Sigmoid colon (tissue), 7 donors: ENCODE measurements around the gene REST. TPM values are rescaled to one million over a fixed set of nuclear protein-coding genes. Genes with fewer than 3 reads are reported as not detected.

Experiments
- DNase-seq: peaks from one replicate; pipeline ENCODE4 v3.0.0-alpha.2; 2019
- H3K27ac ChIP-seq, 4 donors: fragments of 200-600 bp; sonication (generic); one replicate each; pipeline ENCODE4 v1.5.1; 2016 to 2019; ENCODE audit warnings: mild to moderate bottlenecking in 1 of 4
- H3K27me3 ChIP-seq, 3 donors: fragments of 200-600 bp; sonication (generic); one replicate each; pipeline ENCODE4 v1.5.1; 2019; ENCODE audit warnings: mild to moderate bottlenecking in 1 of 3
- H3K36me3 ChIP-seq, 4 donors: fragments of 200-600 bp; sonication (generic); one replicate each; pipeline ENCODE4 v1.5.1; 2016 to 2019
- H3K4me1 ChIP-seq, 4 donors: fragments of 200-600 bp; sonication (generic); one replicate each; pipeline ENCODE4 v1.5.1; 2017 to 2019
- H3K4me3 ChIP-seq, 4 donors: fragments of 200-600 bp; sonication (generic); one replicate each; pipeline ENCODE4 v1.5.1; 2017 to 2019; ENCODE audit warnings: mild to moderate bottlenecking in 2 of 4, moderate library complexity in 1 of 4
- H3K9me3 ChIP-seq, 4 donors: fragments of 200-600 bp in 3 of 4; sonication (generic) in 3 of 4; one replicate each; pipeline versions ENCODE4 v1.5.1 to v1.6.1; 2013 to 2019
- EP300 ChIP-seq, 4 donors: sonication (generic); formaldehyde crosslinking; IDR thresholded peaks; one replicate each; pipeline ENCODE4 v1.6.1; 2017; ENCODE audit warnings: antibody characterized with exemption in 4 of 4
- POLR2A ChIP-seq, 2 donors: fragments of 450-650 bp; IDR thresholded peaks; one replicate each; pipeline ENCODE4 v1.6.1; 2016; ENCODE audit warnings: antibody characterized with exemption in 2 of 2, mild to moderate bottlenecking in 2 of 2, moderate library complexity in 2 of 2
- POLR2AphosphoS5 ChIP-seq, 4 donors: sonication (generic); formaldehyde crosslinking; IDR thresholded peaks; one replicate each; pipeline ENCODE4 v1.6.1; 2017; ENCODE audit warnings: antibody characterized with exemption in 4 of 4
- WGBS, 2 donors: extraction: QIAGEN DNeasy Blood & Tissue Kit; methylation state at CpG; one replicate each; pipeline ENCODE4 v1.1.7; 2013; 5-methylcytosine and 5-hydroxymethylcytosine counted together
- intact Hi-C: fragments of 100-400 bp; cut with DNase I; formaldehyde crosslinking; loops from one replicate; pipeline ENCODE4 v1.15.1; 2023
- polyA plus RNA-seq, 3 donors: library from polyadenylated mRNA; stranded (reverse); fragments of 200-250 nt; gene quantifications; one replicate each; pipeline ENCODE4 v1.2.3, GENCODE V29; 2013
- total RNA-seq, 4 donors: library from RNA; depleted of rRNA; stranded (reverse); fragments of >200 nt; gene quantifications; one replicate each; pipeline ENCODE4 v1.1.0, GENCODE V29; 2016
- TF ChIP-seq, protein P1 (sequence below), 4 experiments: fragments of 450-650 bp in 3 of 4; fragments of 200-600 bp in 1 of 4; IDR thresholded peaks; one replicate each; pipeline ENCODE4 v1.5.1; 2016 to 2019; ENCODE audit warnings: antibody characterized with exemption in 4 of 4, mild to moderate bottlenecking in 3 of 4, moderate library complexity in 2 of 4
- donor health status: healthy with polysubstance abuse.
- donor health status: Bipolar disorder and iron deficiency.
- donor health status: healthy.

REST gene
- 10 to 100 TPM; 23.7 to 32.8 (median 26.3) TPM for total RNA-seq
- 1 to 10 TPM; 4.8 to 7.3 (median 5.8) TPM for polyA plus RNA-seq

DNA sequence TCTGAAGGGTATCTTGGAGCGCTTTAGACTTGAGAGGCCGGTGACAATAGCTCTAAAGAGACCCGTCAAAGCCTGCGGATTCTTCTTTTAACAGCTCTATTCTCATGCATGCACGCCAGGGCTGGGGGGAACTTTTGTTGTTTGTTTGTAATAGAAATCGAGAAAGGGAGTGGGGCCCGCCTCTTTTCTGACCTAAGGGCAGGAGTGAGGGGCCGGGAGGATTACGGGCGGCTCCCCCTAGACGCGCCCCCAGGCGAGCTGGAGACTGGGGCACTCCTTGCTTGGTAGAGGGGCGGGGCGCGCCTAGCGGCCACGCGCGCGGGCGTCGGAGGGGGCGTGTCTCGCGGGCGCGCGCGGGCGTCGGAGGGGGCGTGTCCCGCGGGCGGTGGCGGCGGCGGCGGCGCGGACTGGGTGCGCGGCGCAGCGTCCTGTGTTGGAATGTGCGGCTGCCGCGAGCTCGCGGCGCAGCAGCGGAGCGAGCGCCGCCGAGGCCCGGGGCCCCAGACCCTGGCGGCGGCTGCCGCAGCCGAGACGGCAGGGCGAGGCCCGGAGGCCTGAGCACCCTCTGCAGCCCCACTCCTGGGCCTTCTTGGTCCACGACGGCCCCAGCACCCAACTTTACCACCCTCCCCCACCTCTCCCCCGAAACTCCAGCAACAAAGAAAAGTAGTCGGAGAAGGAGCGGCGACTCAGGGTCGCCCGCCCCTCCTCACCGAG is at the start of gene REST:
REST (plus strand) TSS at position 412 of the 717 bp plus-strand sequence. CDS start 2,739 bp downstream, outside the sequence.
- intact Hi-C loops = loop anchor here (1.0 to 5.0 kb wide), 5 partner anchors 50 to 1560 kb away; partner anchors contain the start of genes CEP135, NOA1 and SRD5A3
- 0% methylated on average over 74 of the region's 74 CpGs for WGBS, 2 donors
- TF ChIP-seq POLR2AphosphoS5 (IDR thresholded peaks at IDR 0.05) (peak in 1 of 4 donors; percentile 32), EP300 (IDR thresholded peaks at IDR 0.05) (no peak)

DNA sequence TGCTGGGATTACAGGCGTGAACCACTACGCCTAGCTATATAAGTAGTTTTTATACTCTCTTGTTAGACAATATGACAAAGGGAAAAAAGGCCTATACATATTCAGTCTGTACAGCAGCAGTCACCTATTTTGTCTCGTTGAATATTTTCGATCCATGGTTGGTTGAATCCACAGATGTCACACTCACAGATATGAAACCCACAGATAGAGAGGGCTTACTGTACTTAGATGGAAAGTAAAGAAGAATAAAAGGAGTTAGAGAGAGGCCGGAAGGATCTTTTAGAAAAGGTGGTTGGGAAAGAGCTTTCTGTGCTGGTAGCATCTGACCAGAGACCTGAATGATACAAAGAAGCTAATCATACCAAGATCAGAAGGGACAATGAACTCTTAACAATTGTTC is 47.9 kb upstream of the REST start:
- Histone ChIP-seq H3K4me1 (no peaks in the 10 kb centered on the region), H3K36me3 (no peaks in the 10 kb centered on the region), H3K27me3 (no peaks in the 10 kb centered on the region), H3K9me3 (no peaks in the 10 kb centered on the region), H3K27ac (no peak overlapping the region), H3K4me3 (no peak overlapping the region)
- intact Hi-C loops = no loop called here
- no peak for TF ChIP-seq POLR2A (IDR thresholded peaks at IDR 0.05)
- 70 to 94% methylated on average over 5 of the region's 5 CpGs for WGBS, 2 donors
- no peak for DNase-seq

More for the DNA sequence above, at the start of gene REST:
- no peaks in the 10 kb centered on the region for H3K9me3 ChIP-seq
- peak within 1 kb of the TSS; percentile 89 to 97 (median 95) for H3K27ac ChIP-seq
- peak; percentile 87 for DNase-seq
- peak within 1 kb of the TSS; percentile 75 to 98 (median 94) for H3K4me3 ChIP-seq
- H3K4me1 ChIP-seq = peaks cover 0 to 30% (median 27%) of the 10 kb centered on the region in 4 donors
- H3K36me3 ChIP-seq = no peaks in the 10 kb centered on the region
- H3K27me3 ChIP-seq = no peaks in the 10 kb centered on the region

DNA sequence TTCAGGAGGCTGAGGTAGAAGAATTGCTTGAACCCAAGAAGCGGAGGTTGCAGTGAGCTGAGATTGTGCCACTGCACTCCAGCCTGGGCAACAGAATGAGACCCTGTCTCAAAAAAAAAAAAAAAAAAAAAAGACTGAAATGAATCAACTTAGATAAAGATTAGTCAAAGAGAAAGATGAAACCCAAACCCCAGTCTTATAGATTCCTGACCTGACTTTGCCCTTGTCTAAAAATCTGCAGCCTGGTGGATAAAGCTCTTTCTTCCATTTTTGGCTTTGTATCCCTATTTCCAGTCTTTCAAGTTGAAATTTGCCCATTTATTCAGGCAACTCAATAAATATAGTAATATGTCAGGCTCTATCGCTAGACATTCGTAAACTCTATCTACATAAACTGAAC is 46.9 kb upstream of the REST start:
- 82 to 92% methylated on average over 3 of the region's 3 CpGs for WGBS, 2 donors

DNA sequence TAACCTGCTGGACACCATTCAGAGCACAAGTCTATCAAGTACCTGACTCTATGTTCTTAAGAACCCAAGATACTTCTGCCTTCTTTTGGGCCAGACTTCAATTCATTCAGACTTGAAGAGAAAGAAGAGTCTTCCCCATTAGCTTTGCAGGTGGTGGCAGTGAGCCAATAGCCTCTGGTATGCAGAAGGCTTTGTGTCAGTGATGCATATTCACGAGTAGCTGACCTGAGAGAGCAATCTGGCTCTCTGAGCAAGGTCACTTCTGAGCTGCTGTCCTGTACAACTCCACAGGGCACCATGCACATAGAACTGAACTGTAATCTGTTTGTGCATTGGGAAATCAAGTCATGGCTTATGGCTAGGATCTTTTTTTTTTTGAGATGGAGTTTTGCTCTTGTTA is 46.3 kb upstream of the REST start:
- H3K4me1 ChIP-seq = no peaks in the 10 kb centered on the region

More for the DNA sequence above, 46.9 kb upstream of the REST start:
- no peak overlapping the region for H3K4me3 ChIP-seq
- no peak overlapping the region for H3K27ac ChIP-seq
- no peaks in the 10 kb centered on the region for H3K27me3 ChIP-seq
- H3K4me1 ChIP-seq = no peaks in the 10 kb centered on the region
- no peaks in the 10 kb centered on the region for H3K9me3 ChIP-seq
- TF ChIP-seq, protein P1, sequence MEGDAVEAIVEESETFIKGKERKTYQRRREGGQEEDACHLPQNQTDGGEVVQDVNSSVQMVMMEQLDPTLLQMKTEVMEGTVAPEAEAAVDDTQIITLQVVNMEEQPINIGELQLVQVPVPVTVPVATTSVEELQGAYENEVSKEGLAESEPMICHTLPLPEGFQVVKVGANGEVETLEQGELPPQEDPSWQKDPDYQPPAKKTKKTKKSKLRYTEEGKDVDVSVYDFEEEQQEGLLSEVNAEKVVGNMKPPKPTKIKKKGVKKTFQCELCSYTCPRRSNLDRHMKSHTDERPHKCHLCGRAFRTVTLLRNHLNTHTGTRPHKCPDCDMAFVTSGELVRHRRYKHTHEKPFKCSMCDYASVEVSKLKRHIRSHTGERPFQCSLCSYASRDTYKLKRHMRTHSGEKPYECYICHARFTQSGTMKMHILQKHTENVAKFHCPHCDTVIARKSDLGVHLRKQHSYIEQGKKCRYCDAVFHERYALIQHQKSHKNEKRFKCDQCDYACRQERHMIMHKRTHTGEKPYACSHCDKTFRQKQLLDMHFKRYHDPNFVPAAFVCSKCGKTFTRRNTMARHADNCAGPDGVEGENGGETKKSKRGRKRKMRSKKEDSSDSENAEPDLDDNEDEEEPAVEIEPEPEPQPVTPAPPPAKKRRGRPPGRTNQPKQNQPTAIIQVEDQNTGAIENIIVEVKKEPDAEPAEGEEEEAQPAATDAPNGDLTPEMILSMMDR (IDR thresholded peaks at IDR 0.05) = no peak
- no peak for TF ChIP-seq POLR2AphosphoS5 (IDR thresholded peaks at IDR 0.05)
- TF ChIP-seq POLR2A (IDR thresholded peaks at IDR 0.05) = no peak
- TF ChIP-seq EP300 (IDR thresholded peaks at IDR 0.05) = no peak
- intact Hi-C loops = no loop called here
- H3K36me3 ChIP-seq = no peaks in the 10 kb centered on the region
- no peak for DNase-seq

GRCh38 chr4:56863441-56864139 is 44.1 kb upstream of the REST start:
- H3K27ac ChIP-seq = no peak overlapping the region
- DNase-seq = no peak
- TF ChIP-seq POLR2AphosphoS5 (IDR thresholded peaks at IDR 0.05) (no peak), POLR2A (IDR thresholded peaks at IDR 0.05) (no peak), EP300 (IDR thresholded peaks at IDR 0.05) (no peak)
- TF ChIP-seq, protein P1 (IDR thresholded peaks at IDR 0.05) = no peak
- WGBS, 2 donors = 87 to 95% methylated on average over 7 of the region's 7 CpGs
- H3K9me3 ChIP-seq = no peaks in the 10 kb centered on the region
- H3K4me3 ChIP-seq = no peak overlapping the region
- H3K36me3 ChIP-seq = no peaks in the 10 kb centered on the region
- H3K4me1 ChIP-seq = no peaks in the 10 kb centered on the region
- intact Hi-C loops = no loop called here
- no peaks in the 10 kb centered on the region for H3K27me3 ChIP-seq

More for the DNA sequence above, 46.3 kb upstream of the REST start:
- Histone ChIP-seq H3K36me3 (no peaks in the 10 kb centered on the region), H3K27me3 (no peaks in the 10 kb centered on the region), H3K27ac (no peak overlapping the region), H3K9me3 (no peaks in the 10 kb centered on the region), H3K4me3 (no peak overlapping the region)
- DNase-seq = no peak
- TF ChIP-seq POLR2A (IDR thresholded peaks at IDR 0.05) (no peak), EP300 (IDR thresholded peaks at IDR 0.05) (no peak), POLR2AphosphoS5 (IDR thresholded peaks at IDR 0.05) (no peak)
- TF ChIP-seq, protein P1 (IDR thresholded peaks at IDR 0.05) = no peak
- intact Hi-C loops = no loop called here
- WGBS, 2 donors = 35 to 53% methylated on average over 1 of the region's 1 CpG
